Daoy (cell line): ENCODE data around the gene TAL2. TPM values are rescaled to one million over a fixed set of nuclear protein-coding genes. Genes with fewer than 3 reads are reported as not detected.

Experiments used
- DNase-seq: peaks from one replicate; pipeline ENCODE4 v3.0.0-alpha.2; 2015; ENCODE audit warnings: low read depth
- total RNA-seq: library from RNA; depleted of rRNA; stranded (reverse); fragments of >200 nt; shearing (Covaris generic); gene quantifications from 2 replicates; pipeline ENCODE4 v1.2.3, GENCODE V29; 2014; rRNA removed

Gene TAL2
- 0.46 TPM in 1 of 2 replicates, not detected in the other for total RNA-seq

DNA sequence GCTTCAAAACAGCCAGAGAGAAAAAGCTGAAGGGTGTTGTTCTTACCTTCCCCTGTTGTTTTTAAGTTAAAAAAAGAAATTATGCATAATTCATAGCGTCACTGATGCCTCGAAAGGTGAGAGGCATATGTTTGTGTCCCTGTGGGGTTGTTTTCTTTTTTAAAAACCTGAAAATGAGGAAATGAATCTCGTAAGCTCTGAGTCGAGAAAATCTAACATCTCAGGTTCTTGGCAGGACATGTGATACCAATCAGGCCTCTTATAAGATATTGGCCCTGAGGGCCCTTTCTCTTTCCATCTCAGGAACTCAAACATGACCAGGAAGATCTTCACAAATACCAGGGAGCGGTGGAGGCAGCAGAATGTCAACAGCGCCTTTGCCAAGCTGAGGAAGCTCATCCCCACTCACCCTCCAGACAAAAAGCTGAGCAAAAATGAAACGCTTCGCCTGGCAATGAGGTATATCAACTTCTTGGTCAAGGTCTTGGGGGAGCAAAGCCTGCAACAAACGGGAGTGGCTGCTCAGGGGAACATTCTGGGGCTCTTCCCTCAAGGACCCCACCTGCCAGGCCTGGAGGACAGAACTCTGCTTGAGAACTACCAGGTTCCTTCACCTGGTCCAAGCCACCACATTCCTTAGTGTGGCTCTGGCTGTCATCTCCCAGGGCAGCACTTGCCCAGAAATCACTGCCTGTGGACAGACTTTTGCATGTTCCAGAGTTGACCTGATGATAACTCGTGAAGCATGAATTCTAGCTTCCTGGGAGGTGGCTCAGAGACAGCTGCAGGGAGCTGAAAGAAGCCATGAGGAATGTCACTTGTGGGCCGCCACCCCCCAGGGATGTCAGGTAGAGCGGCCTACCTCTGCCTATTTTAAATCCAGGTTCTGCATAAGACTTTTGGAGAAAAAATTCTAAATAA lies at the start of gene TAL2:
Gene TAL2, plus strand, starts transcription at position 274 of the 921 bp plus-strand sequence. Its CDS starts 40 bp downstream, at position 314.
- no peak for DNase-seq

DNA sequence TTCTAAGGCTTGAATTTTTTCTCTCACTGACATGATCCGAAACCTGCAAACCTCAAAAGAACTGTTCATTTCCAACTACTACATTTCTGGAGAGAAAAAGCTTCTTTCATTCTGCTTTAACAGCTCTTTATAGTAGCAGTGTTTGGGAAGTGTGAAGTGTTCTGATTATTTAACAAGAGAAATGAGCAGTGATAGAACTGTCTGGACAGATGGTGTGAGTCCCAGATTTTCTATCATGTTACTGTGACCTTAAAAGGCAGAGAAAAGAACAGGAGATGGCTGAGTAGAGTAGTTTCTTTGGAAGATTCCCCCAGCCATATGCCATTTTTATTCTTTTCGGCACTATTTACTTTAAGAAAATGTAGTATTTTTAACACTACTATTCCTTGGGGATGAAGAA lies 41.3 kb upstream of the TAL2 start:
- no peak for DNase-seq

DNA sequence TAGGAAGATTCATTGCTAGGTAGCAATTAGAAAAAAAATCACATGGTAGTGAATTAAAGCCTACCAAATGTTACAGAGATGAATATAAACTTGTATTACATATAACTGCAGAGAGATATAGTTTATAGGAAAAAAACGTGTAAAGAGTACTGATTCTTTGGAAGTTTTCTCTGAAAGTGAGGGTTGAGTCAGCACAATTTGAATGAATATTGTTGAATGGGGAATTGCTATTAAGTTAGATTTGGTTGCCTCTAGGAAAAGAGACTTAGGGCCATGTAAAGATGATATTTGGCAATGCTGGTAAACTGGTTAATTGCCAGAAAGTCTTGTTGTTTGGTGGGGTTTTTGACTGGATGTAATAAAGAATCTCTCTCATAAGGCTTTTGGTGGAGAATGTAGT lies 37.2 kb upstream of the TAL2 start:
- DNase-seq = no peak

DNA sequence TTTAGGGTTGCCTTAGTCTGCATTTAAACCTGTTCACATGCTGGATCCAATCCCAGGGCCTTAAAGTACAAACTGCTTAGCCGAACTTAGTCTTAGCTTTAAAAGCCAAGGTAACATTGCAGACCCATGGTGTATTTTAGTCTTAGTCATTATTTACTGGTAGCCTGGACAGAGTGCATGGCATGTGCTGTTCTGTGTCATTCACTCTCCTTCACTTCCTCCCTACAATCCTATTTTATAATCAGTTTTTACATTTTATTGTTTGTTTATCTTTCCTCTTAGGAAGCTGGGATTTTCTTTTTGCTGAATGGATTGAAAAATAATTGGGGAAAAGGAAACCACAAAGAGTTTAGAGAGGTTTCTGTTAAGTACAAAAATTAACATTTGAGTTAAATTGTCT lies 29.4 kb upstream of the TAL2 start:
- DNase-seq = no peak

DNA sequence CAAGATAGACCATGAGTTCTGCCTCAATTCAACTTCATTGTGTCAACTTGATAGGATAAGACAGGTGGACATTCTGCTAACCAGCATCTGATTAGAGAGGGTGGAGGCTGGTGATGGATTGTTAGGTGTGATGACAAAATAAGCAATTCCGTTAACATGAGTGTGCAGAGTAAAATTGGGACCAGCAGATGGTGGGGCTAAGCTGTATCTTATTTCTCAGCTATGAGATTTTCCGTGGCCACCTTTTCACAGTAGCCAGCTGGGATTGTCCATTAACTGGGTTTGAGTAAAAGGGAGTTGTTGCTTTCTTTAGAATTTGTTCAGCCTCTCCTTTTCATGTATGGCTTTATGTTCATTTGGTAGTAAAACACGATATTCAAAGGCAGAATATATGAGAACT lies 28.8 kb upstream of the TAL2 start:
- no peak for DNase-seq

DNA sequence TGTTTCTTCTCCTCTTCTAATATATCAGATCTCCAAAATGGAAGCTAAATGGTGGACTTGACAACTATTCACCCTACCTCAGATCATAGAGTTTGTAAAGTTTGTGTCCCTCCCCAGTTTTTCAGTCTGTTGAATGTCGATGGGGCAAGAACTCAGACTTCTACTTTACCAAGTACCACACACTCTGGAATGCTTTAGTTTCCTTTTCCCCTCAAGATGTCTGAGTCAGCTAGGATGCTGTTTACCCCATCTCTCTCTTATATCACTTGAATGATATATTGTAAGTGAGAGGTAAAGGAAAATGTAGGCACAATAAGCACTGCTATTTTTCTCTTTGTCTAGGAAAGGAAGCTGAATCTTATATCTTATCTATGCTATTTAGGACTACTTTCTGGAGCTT lies 25.9 kb upstream of the TAL2 start:
- DNase-seq = no peak

DNA sequence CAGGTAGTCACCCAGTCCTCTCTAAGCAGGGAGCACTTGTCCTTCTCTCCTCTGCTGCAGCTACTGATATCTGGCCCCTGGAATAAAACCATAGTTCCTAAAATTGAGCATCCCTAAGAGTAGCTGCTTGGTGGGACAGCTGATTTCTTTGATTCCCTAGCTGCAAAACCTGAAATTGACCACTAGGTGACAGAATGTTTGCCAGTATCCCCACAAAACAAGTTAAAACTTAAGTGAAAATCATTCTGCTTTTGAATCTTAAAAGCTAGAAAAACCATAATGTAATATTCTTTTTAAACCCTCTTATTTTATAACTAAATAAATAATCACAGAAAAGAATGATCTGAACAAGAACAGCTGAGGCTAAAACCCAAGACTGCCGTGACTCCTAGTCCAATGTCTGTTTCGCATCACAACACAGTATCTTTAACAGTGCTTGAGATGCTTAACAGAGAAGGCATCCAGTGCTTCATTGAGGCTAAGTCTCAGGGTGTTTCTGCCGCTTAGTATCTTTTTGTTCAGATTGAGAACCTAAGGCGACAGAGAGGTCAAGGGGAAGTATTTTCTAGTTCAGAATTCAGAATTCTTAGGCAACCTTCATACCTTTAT lies 24.4 kb upstream of the TAL2 start:
- DNase-seq = no peak

DNA sequence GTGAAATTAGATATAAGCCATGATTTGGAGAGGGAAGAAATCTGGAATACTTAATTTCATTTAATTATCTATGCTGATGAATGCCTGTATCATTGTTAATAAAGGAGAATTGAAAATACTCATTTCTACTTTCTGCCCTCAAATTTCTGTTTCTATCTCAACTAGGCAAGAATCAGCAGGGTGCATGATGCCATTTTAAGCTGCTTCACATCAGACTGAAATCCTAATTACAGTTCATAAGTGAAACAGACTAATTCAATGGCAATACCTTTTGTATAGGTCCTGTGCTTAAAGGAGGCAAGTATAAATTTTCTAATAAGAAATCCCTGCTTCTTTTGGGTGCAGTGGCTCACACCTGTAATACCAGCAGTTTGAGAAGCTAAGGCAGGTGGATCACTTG lies 22.3 kb upstream of the TAL2 start:
- no peak for DNase-seq

DNA sequence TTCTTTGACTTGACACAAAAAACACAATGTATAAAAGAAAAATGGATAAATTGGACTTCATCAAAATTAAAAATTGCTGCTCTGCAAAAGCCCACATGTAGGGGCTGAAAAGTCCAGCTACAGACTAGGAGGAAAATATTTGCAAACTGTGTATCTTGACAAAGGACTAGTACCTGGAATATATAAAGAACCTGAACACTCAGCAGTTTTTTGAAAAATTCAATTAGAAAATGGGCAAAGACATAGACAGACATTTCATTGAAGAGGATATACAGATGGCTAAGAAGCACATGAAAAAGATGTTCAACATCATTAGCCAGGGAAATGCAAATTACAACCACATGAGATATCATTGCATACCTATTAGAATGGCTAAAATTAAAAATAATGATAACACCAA lies 18.5 kb upstream of the TAL2 start:
- no peak for DNase-seq

DNA sequence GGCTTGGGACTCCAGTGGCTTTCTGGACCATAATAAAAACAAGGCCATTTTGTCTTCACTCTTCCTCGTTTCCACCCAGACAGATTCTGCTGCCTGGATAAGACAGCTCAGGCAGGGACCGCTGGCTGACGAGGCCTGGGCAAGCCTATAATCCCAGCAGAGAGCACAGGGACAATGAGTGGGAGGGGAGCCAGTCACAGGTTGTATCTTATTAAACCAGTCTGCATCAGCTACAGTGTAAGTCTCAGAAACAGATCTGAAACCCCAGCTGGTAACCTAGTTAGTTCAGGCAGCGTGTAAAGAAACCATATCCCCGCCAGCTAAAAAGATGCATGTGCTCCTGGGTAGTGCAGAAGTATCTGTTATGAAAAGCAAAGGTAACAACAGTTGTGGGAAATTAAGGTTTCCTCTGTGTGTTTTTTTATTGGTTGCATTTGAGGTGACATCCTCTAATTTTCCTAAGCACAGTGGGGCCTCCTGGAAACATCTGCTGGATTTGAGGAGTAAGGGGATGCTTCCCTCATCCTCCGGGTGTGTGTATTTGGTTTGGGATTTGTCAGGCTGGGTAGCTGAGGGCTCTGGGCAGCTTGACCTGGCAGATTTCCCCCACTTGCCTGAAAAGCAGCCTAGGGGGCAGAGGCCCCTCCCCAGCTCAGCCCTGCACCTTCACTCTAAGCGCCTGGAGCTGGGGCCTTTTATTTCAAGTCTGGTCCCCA lies 15.2 kb upstream of the TAL2 start:
- DNase-seq = no peak

DNA sequence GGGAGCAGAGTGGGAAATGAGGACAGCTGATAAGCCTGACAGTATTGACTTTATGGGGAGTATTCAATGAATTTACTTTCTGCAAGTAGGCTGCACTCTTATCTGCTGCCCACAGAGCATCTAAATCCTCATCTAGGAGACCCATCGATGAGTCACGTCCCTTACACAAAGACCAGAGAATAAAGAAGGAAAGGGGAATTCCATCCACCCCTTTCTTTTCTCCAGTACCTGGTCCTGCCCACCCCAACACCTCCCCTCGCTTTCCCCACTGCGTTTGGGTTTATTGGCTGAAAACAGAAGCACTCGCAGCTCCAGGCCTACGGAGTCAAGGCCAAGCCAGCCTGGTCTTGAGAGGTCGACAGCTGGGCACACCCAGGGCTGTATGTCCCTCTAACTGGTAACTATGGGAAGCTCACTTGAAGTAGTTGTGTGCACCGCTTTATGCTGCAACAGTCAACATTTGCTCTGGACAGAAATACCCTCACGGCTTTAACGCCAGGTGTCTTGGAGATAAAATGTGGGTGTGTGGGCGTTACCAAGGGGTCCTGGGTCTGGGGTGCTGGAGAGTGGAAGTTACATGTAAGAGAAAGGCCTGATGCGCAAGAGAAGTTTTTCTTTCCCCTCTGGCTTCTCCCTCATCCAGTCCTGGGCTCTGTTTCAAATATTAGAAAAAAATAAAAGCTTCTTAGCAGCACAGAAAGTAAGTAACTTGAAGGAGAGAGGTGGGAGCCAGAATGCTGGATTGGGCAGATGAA lies 14.5 kb upstream of the TAL2 start:
- DNase-seq = peak; percentile 67

DNA sequence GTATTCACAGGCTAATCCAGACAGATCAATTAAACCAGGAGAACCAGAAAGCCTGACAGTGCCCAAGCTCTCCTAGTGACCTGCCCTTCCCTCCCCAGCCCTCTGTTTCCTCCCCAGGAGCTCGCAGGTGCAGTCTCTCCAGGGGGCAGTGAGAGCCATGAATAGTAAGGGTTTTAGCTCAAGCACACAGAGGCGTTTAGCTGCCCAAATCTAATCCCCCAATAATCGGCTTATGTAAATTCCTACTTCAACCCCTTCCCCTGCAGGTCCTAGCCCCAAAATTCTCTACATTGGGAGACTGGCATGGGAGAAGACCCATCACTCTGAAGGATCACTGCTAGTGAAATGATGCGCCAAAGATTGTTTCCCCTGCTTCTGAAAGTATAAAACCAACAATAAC lies 10.5 kb upstream of the TAL2 start:
- DNase-seq = no peak

DNA sequence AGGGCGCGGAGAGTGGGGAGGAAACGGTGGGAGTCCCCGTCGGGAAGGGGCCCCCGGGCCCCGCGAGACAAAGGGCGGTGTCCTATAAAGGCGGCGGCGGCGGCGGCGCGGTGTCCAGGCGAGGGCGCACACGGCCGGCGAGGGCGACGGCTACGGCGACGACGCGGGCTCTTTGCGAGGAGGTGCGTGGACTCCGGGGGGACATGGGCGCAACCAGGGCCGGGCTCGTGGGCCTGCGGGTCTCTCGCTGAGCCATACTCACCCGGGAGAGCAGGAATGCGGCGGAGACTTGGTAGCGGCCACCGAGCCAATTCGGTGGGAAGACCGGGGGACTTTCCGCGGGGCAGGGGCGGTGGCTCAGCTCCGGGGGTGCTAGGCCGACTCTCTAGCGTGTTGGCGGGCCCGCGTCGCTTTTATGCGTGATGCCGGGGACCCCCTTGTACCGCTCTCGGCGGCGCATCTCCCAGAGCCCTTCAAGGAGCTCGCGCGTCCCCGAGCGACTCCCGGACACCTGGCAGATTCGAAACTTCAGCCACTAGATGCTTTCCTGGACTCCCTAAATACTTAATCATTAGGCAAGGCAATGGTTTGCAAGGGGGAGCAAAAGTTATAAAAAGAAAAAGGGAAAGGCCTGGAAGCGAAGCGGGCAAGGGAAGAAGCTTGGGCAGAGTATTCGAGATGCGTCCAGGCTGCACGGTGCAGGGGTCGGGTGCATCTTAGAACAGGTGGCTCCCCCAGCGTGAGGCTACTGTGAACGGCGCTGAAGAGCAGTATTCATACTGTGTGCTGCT lies 5.9 kb upstream of the TAL2 start:
- DNase-seq = peak; percentile 65

DNA sequence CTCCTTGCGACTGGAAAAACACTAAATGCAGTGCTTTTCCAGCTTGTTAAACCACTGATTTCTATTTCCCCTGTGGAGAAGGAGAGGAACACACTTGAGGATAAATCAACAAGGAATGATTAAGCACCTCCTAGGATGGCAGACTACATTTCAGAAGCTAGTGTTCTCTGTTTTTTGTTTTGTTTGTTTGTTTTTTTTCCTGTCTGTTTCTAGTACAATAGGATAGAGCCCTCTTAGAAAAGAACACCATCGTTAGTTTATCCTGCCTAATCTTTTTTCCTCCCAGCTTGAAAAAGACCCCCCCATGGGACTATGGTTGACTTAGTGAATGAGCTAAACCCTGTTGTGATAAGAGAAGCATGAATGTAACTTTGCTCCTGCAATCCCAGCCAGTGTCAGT lies 3.9 kb upstream of the TAL2 start:
- DNase-seq = no peak

DNA sequence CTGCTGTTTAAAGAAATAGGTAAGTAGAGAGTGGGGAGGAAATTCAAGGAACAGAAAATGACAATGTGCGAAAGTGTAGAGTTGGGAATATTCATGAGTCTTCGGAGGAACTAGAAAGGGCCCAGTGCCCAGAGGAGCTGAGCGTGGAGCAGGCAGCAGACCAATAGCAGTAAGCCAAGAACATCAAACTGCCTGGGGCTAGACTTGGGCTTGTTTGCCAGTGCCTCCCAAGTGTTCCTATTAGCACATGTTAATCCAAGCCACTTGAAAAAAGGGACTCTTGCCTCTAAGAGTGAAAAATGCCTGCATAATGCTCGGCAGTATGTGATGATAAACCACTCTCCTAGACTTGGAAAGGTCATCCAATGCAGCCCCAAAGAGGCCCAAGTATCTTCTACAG lies 1.2 kb upstream of the TAL2 start:
- no peak for DNase-seq

DNA sequence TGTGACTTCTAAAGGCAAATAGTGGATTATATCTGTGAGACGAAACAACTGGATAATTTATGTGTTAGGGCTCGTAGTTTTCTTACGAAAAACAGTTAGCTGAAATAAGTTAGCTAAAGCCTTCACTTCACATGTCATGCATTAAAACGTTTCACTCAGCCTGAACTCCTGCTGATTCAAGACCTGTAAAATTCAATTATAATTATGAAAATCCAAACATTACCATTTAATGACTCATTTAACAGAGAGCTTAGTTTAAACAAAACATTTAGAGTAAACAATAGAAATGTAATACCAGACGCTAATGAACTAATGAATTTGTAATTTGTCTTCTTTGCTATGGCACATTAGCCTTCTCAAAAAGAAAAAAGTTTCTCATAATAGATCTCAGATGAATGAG lies 1.7 kb downstream of the TAL2 start:
- no peak for DNase-seq

DNA sequence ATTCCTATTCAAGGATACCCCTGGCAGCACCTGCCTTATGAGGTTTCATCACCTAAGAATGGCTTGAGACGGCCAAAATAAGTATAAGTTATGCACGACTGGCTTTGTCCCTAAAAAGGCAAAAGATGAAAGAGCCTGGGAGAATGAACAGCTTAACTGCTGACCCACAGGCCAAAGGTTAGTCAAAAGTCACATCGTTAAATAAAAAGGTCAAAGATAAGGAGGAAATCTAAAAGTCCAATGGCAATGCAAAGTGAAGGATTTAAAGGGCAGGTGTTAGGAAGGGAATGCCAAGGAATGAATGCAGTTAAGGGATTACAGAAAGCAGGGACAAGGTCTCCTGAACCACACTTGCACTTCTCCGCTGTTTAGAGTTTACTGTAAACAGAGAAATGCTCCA lies 5.6 kb downstream of the TAL2 start:
- DNase-seq = no peak

DNA sequence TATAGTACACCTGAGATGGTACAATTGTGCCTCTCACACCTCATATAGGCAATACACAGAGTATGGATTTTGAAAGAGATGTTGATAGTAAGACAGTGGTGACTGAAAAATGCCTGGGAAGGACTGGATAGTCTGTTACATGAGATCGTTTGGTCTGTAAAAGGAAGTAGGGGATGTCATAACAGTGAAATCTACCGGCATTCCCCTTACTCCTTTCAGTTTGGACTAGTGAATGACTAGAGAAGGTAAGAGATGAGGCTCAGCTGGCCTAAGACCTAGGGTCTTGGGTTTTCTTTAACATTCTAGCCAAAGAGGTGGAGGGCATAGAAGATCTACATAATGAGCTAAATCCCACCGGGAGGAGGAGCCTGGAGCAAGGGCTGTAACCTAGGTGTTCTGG lies 8.1 kb downstream of the TAL2 start:
- DNase-seq = no peak

DNA sequence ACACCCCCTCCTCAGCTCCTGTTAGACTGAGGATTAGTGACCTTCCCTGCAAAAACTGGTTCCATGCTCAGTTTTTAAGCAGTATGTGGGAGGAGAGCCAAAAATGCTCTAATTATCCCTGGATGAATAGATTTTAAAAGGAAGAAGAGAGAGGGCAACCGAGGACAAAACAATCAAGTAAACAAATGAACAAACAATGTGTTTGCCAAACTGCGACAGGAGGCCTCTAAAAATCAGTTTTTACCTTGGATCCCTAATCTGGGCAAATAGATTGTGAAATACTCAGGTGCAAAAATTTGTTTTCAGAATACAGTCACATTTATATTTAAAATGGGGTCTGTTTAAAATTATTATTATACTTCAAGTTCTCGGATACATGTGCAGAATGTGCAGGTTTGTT lies 8.5 kb downstream of the TAL2 start:
- no peak for DNase-seq

DNA sequence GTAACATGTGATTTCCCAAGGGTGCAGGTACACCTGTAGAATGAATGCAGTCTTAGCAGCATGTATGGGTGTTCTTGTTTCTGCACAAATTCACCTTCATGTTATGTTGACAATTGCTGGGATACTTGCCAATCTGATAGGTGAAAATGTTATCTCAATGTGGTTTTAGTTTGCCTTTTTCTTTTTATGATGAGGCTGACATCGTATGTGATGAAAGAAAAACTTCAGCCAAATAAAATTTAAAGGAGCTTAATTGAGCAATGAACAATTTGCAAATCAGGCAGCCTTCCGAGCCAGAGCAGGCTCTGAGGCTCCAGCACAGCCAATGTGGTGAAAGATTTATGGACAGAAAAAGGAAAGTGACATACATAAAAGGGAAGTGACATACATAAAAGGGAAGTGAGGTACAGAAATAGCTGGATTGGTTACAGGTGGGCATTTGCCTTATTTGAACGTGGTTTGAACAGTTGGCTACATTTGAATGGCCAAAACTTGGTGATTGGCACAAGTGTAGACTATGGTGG lies 10.5 kb downstream of the TAL2 start:
- no peak for DNase-seq

DNA sequence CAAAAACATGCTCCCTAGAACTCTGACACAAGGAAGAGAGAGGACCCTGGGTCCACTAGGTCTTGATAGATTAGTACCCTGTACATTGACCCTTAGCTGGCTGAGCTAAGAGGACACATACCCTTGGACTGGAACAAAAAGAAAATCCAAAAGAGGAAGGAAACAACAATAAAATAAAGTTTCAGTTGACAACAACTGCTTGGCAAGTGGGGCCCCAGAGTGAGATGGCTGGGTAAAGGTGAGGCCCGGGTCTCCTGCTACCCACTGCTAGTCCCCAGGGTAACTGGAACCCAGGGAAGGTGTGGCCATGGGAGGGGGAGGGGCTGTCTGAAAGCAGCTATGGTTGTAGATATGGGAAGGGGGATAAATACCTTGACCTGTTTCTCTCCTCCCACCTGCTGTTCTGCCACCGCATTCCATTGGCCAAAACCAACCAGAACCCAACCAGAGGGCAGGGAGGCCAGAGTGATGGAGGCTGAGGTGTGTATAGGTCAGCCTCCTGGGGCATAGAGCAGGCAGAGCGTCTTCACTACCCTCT lies 11.7 kb downstream of the TAL2 start:
- DNase-seq = no peak
